Vagina (tissue), 2 donors: Measurements from ENCODE around the gene FRMPD2.

Experiments used
- POLR2A ChIP-seq, 2 donors: fragments of 450-650 bp; IDR thresholded peaks; one replicate each; pipeline ENCODE4 v1.6.1; 2017; ENCODE audit warnings: antibody characterized with exemption in 2 of 2, mild to moderate bottlenecking in 2 of 2, moderate library complexity in 2 of 2
- POLR2AphosphoS5 ChIP-seq, 2 donors: sonication (generic); formaldehyde crosslinking; IDR thresholded peaks; one replicate each; pipeline ENCODE4 v1.9.0; 2017; ENCODE audit warnings: antibody characterized with exemption in 2 of 2, mild to moderate bottlenecking in 2 of 2, low read depth in 1 of 2; ENCODE audit not compliant: insufficient read depth in 1 of 2
- TF ChIP-seq, protein P1 (sequence below), 3 experiments: fragments of 450-650 bp in 2 of 3; fragments of 200-600 bp in 1 of 3; sonication (generic) in 1 of 3; IDR thresholded peaks; one replicate each; pipeline ENCODE4 v1.5.1; 2017 to 2019; ENCODE audit warnings: antibody characterized with exemption in 3 of 3, mild to moderate bottlenecking in 2 of 3, moderate library complexity in 2 of 3

DNA sequence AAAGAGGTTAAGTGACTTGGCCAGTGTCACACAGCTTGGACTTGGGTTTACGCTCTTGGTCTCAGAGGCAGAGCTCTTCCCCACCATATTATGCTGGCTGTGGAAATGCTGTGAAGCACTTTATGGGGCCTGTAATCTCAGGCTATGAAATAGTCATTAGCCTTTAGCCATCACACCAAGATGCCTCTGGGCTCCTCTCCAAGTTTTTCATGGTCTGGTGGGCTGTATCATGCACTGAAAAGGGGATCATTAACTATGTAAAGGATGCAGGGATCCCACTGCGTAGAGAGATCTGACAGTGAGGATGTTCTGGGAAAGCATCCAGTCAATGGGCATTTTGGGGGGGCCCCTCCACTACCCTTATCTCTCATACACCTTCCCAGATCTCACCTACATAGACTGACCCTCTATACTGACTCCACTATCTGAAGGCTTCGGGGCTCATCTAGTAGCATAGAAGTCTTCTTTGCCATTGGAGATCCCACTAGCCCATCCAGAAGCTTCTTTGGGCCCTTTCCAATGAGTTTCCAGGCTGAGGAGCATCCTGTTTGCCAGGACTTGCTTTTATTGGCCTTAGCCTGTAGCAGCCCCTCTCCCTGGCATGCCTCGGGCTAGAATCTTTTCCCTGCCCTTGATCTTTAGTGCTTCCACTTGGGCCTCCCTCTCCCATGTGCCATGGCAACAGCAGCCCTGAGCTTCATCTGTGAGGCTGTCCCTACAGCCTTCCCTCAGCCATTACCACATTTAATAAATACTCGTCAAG is 19.6 kb downstream of the FRMPD2 start:
- TF ChIP-seq, protein P1, sequence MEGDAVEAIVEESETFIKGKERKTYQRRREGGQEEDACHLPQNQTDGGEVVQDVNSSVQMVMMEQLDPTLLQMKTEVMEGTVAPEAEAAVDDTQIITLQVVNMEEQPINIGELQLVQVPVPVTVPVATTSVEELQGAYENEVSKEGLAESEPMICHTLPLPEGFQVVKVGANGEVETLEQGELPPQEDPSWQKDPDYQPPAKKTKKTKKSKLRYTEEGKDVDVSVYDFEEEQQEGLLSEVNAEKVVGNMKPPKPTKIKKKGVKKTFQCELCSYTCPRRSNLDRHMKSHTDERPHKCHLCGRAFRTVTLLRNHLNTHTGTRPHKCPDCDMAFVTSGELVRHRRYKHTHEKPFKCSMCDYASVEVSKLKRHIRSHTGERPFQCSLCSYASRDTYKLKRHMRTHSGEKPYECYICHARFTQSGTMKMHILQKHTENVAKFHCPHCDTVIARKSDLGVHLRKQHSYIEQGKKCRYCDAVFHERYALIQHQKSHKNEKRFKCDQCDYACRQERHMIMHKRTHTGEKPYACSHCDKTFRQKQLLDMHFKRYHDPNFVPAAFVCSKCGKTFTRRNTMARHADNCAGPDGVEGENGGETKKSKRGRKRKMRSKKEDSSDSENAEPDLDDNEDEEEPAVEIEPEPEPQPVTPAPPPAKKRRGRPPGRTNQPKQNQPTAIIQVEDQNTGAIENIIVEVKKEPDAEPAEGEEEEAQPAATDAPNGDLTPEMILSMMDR (IDR thresholded peaks at IDR 0.05) = no peak
- TF ChIP-seq POLR2A (IDR thresholded peaks at IDR 0.05) (no peak), POLR2AphosphoS5 (IDR thresholded peaks at IDR 0.05; ENCODE audit: insufficient read depth in 1 of 2, low read depth in 1 of 2) (no peak)
